Hematopoietic multipotent progenitor cell treated with erythropoietin and hydrocortisone succinate and interleukin-3 and kit ligand, for 4 days (in vitro differentiated cells): ENCODE results near the gene MND1.
"Not testable (repeated sequence)": the region's sequence is repeated elsewhere in the genome, so short reads cannot be mapped to it uniquely, and the experiment has no call there.

Experiments used
- DNase-seq: peaks from one replicate; pipeline ENCODE4 v3.0.0-alpha.2; 2015

The MND1 gene

DNA sequence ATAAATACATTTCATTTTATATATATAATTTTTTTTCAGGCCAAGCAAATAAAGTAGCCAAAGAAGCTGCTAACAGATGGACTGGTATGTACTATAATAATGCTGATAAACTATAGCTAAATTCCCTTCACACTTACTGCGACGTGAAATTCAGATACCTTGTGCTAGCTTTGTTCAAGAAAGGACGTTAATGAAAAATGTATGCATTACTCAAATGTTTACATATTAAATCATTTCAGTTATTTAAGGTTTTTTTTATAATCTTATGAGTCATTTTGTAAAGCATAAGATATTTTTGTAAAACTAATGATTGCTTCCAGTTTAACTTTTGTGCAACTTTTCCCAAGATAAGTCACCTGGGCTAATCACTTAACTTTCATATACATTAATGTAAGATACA is 64.4 kb downstream of the MND1 start:
- no peak for DNase-seq

DNA sequence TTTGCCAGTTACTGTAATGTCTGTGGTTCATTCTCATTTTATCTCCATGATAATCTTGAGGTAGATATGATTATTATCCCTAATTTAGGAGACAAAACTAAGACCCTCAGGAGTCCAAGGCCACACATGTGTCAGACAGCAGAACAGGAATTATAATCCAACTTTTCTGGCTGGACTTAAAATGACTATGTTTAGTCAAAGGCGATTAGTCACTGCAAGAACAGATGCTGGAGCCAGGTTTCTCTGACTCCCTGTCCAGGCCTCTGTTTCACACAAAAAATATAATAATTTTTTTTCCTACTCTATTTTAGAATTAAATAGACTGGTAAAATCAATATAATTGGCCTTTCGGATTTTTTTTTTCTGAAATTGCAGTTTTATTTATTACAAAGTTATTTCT is 64.9 kb downstream of the MND1 start:
- no peak for DNase-seq

DNA sequence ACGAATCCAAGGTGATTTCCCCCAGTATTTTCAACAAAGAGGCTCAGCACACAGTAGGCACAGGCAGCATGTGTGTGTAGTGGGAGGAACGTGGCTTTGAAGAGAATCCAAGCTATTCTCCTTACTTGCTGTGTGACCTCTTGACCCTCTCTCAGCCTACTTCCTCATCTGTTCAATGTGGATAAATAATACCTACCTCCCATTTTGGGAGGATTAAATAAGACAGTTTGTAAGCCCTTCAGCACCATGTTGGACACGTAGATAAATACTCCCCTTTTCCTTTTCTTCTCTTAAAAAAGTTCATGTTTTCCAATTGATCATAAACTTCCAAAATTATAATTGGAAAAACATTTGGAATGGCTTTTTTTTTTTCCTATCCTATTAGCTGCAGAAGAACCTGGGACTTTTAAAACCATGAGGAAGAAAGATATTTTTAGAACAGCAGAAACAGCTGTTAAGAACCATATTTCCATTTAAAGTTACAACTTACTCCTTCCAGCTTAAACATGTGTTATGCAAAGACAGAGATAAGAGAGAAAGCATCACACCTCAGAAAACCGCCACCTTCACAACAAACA is 65.5 kb downstream of the MND1 start:
- DNase-seq, result peak; percentile 37

DNA sequence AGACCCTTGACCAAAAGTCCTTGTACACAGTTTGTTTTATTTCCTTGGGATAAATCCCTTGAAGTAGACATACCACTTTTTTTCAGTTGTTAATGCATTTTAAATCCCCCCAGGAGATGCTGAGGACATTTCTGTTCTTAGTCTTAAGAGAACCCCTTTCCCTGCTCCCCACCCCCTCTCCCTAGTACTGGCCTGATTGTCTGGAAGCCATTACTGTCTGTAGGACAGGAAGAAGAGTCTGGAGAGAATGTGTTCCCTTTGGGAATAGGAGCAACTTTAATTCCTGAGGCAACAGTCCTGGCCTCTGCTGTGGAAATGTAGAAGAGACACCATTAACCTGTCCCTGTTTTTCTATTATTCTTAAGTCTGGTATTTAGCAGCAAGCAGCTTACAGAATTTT is 69.4 kb downstream of the MND1 start:
- no peak for DNase-seq

DNA sequence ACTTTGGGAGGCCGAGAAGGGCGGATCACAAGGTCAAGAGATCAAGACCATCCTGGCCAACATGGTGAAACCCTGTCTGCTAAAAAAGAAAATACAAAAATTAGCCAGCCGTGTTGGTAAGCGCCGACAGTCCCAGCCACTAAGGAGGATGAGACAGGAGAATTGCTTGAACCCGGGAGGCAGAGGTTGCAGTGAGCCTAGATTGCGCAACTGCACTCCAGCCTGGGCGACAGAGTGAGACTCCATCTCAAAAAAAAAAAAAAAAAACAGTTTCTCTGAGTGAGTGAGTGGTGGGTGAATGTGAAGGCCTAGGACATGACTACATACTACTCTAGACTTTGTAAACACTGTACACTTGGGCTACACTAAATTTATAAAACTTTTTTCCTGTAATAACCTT is 72.0 kb downstream of the MND1 start:
- DNase-seq, result not testable (repeated sequence)

DNA sequence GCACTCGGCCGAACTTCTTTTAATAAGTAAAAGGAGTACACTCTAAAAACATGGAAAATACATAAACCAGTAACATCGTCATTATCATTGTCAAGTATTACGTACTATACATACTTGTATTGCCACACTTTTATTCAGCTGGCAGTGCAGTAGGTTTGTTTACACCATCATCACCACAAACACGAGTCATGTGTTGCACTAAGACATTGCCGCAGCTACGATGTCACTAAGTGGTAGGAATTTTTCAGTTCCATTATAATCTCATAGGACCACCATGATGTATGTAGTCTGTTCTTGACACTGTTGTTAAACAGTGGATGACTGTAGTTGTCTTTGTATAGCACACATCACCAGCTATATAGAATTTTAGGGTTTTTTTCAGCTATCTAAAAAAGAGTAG is 73.6 kb downstream of the MND1 start:
- DNase-seq, result no peak

DNA sequence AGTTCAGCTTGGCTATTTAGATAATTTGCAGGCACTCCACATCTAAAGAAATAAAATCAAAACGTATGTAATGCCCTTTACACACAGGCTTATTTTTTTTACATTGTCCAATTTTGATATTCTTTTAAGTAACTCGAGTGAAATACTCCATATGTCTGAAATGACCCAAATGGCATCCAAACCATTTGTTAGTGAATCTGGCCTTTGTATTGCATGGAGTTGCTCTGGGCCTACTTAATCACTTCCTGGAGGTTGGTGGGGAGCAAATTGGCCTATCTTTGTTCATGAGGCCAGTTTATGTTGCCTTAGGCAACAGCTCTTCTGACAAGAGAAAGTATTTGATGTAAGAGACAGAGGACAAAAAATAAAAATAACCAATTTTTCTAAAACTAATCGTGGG is 74.1 kb downstream of the MND1 start:
- no peak for DNase-seq

DNA sequence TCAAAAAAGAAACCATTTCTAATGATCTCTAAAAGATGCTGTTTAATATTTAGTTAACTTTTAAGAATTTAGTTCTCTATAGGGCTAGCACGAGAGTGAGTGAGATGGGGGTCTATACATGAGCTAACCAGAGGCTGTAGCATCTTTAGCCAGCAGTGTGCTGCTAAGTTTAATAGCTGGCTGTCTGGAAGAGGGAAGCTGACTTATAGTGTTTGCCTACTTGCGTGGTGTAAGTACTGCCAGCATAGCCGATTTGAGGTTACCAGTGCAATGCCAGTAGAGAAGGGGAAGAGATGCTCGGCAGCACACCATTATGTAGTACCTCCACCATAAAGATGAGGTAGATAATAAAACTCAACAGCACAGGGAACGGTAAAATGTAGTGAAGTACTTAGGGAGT is 74.5 kb downstream of the MND1 start:
- no peak for DNase-seq

DNA sequence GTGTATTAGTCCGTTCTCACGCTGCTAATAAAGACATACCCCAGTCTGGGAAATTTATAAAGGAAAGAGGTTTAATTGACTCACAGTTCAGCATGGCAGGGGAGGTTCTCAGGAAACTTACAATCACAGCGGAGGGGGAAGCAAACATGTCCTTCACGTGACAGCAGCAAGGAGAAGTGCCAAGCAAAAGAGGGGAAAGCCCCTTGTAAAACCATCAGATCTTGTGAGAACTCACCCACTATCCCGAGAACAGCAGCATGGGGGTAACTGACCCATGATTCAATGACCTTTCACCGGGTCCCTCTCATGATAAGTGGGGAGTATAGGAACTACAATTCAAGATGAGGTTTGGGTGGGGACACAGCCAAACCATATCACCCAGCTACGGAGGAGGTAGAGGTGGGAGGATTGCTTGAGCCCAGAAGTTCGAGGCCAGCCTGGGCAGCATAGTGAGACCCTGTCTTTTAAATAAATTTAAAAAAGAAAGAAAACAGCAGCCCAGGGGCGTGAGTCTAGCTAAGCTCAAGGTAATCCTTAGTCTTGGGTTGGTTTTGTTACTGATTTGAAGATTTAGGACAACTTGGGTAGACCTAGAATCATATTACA is 75.3 kb downstream of the MND1 start:
- DNase-seq, result no peak

DNA sequence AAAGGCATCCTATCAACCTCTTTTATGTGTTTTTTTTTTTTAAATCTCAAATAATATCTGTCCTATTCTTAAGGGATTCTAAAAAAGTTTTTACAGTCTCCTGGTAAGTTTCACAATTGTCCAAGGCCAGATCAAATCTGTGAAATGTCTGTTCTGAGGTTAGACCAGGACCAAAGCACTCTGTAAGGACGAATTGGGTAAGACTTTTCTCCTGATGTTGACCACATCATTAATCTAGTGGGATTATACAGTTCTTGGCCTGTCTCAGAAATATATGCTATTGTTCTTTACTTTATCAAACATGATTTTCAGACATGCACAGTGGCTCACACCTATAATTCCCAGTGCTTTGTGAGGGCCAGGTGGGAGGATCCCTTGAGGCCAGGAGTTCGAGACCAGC is 75.9 kb downstream of the MND1 start:
- peak; percentile 22 for DNase-seq

DNA sequence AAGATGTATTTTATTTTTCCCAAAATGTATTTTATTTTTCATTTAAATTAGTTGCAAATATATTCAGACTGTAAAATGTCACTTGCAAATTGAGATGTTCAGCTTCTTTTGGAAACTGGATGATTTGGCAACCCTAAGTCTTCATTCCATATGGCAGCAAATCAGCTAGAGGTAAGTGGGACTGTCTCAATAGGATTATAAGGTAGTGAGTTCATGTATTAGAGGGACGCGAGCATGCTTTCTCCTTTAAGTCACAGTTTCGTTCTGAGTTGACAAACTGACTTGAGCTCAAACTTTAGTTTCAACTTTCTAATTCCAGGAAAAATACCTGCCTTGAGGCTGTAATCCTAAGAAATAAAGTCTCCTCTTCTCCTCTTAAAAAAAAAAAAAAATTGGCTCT is 77.5 kb downstream of the MND1 start:
- no peak for DNase-seq

DNA sequence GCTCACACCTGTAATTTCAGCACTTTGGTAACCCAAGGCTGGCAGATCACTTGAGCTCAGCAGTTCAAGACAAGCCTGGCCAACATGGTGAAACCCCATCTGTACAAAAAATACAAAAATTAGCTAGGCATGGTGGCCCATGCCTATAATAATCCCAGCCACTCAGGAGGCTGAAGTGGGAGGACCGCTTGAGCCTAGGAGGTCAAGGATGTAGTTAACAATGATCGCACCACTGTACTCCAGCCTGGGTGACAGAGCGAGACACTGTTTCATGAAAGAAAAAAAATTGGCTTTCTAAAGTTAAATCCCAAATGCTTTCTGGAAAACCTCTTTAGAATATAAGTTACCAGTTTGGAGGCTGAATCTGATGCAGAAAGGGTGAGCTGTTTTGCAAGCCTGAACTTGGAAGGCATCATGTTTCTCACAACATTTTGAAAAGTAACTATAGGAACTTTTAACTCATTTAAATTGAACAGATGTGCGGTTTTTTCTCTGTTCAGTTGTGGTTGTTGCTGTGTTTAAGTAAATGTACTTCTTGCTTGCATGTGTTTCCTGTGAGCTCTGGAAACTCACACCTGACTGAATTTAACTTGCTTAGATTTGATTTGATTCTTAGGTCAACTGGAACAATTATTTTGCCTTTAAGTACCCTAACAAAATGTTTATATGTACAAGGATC is 81.9 kb downstream of the MND1 start:
- DNase-seq, result no peak

DNA sequence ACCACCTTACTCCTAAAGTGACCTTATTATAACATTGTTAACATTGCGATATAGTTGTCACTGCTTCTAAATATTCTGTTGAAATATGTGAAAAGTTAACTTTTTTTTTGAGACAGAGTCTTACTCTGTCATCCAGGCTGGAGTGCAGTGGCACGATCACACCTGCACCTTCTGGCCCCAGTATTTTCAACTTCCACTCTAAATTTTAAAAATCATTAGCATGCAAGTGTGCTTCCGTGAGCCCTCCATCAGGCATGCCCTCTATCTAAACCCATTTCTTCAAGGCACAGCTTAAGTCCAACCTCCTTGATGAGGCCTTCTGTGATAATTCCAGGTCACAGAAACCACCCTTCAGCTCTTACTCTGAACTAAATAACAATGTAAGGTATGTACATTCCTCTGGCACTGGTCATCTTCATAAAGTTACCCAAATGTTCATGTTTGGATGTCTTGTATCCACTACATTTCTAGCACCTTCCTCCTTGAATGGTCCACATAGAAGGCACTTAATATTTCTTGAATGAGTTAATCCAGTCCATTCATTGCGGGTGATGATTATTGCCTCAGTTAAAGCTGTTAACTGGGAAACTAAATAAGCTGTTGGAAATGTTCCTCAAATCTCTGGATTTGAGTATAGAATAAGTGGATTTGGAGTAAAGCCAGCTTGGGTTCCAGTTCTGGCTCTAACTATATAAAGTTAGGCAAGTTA is 83.0 kb downstream of the MND1 start:
- no peak for DNase-seq

DNA sequence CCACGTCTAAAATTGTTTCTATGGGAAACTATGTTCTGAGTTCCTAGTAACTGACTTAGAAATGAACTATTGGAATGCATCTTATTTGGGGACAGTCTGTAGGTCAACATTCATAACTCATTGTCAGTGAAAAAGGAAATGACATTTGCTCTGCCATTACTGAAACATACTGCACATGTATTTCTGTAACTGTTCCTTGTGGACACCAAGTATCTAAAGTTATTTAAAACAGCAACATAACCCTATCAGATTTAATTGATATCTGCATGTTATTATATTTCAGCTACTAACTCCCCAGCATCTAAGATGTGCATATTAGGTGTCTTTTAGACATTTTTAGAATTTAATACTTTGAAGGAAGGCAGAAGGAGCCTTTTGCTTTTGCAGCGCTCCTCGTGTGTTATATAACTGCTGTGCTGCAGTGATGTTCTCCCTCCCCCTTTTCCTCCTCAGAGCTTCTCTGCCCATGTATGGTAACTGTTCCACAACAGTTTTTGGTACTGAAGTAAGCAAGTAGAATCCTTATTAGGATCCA is 84.5 kb downstream of the MND1 start:
- DNase-seq, result no peak

DNA sequence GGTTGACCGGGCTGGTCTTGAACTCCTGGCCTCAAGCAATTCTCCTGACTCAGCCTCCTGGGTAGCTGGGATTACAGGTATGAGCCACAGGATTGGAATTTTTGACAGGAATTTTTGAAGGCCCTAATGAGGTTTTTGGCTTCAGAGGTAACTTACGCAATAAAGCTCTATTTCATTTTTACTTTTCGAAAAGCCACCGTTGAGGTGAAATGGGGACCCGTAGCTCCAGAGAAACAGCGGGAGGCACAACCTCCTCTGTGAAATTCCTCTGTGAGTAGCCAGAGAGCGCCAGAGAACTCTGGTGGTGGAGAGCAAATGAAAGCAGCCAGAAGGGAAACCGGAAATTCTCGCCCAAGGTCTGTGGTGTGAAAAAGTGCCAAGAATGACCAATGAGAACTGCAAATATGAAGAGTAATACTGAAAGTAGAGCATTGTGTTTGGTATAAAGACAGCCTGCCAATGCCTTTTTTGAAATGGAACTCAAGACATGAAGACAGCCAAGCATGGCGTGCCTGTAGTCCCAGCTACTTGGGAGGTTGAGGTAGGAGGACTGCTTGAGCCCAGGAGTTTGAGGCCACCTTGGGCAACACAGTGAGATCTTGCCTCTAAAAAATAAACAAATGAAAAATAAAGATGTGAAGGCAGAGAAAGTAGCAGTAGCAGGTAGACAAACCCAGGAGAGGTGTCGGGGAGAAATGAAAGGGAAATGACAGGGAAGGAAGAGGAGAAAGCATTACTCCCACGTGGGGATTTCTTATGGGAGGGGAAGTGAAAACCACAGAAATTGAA is 88.7 kb downstream of the MND1 start:
- DNase-seq, result peak; percentile 92

DNA sequence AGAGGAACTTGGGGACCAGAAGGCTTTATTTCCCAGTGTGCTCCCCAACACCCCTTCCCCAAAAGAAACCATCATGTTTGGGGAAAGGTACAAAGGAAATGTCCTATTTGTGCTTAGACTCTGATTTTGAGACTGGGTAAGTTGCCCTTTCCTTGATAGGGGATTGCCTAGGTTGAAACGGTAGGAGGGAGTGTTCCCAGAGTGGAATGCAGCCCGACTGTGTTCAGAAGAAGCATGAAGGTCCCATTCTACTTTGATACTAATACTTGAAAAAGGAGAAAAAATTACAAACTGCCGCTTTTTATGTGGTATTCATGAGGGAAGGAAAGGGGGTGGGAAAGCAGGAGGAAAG is 89.2 kb downstream of the MND1 start:
- no peak for DNase-seq

DNA sequence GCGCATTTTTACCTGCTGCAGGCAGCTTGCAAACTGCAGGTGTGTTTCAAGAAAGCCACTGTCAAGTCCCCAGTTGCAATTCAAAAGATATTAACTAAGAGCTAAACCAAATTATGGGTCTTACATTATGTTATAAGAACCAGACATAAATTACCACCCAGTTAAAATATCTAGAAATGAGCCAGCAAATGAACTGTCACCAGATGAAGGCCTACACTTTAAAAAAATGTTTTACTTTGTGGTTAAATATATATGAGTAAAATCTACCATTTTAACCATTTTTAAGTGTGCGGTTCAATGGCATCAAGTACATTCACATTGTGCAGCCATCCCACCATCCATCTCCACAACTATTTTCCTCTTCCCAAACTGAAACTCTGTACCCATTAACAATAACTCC is 89.7 kb downstream of the MND1 start:
- no peak for DNase-seq

DNA sequence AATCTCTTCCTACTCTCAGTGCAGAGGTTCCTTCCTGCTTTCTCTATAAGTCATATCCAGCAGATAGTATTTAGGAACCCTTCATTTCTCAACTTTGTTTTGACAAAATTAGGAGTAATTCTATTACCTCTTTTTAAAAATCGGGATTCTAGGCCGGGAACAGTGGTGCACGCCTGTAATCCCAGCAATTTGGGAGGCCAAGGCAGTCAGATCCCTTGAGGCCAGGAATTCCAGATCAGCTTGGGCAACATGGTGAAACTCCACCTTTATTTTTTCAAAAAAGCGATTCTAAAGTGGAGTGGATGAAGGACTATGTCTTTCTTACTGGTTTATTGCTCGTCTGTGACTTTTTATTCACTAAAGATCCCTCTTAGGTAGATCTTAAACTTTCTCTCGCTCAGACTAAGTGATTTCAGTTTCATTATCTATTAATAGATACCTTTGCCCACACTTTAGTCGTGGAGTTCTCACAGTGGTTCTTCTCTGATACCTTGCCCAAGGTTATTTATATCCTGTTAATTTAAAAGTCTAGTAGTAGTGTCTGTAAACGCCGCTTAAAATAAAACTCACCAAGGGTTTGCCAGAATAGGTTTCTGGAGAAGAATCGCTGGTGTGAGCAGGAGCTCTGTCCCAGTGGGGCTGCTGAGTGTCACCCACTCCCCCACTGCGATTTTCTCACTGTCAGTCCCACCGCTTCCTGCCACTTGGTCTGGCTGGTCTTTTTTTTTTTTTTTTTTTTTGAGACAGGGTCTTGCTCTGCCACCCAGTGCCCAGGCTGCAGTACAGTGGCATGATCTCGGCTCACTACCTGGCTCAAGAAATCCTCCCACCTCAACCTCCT is 94.6 kb downstream of the MND1 start:
- DNase-seq, result no peak

DNA sequence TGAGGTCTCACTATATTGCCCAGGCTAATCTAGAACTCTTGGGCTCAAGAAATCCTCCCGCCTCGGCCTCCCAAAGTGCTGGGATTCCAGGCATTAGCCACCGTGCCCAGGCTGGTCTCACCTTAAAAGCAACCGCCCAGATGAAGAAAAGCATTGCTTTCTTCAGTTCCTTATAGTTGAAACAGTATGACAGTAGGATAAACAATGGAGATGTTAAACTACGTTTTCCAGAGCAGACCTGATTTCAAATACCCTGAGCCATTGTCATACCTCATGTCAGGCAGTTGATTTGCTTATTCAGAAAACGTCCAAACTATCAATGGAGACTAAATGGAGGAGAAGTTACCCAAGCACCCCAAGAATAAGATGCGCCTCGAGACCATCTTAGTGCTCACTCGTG is 95.3 kb downstream of the MND1 start:
- DNase-seq, result no peak

DNA sequence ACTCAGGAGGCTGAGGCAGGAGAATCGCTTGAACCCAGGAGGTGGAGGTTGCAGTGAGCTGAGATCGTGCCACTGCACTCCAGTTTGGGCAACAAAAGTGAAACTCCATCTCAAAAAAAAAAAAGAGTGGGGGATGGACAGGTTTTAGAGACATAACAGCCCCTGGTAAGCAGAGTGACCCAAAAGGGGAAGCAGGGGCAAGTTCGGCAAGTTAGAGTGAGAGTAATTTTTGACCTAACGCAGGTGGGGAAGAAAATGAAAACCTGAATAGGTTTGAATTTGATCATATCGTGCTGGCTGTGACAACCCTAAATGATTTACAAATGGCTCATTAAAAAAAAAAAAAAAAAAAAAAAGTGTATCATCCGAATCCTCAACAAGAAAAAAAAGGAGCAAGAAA is 96.0 kb downstream of the MND1 start:
- DNase-seq, result no peak

DNA sequence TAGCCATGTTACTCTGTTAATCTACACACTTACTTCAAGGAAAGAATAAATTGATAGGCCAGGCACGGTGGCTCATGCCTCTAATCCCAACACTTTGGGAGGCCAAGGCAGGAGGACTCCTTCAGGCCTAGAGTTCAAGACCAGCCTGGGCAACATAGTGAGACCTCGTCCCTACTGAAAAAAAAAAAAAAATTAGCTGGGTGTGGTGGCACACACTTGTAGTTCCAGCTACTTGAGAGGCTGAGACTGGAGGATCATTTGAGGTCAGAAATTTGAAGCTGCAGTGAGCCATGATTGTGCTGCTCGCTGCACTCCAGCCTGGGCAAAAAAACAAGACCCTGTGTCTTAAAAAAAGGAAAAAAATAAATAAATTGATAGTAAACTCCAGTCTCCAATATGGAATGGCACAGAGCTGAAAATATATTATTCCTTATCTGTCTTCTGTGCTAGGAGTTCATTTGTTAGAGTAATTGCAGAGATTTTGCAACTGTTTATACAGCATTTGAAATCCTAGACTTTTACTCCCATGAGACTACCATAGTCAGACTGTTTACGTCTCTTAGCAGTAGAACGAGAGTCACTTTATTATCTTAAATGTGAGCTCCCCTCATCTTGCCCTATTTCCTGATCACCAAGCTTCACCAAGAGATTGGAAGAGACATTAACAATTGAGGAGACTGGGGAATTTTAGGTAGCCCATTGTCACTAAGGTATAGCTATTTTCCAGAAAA is 102.9 kb downstream of the MND1 start:
- no peak for DNase-seq
